GM12878 (cell line): ENCODE measurements around the gene ABCA2. TPM values are rescaled to one million over a fixed set of nuclear protein-coding genes. Genes with fewer than 3 reads are reported as not detected.

Experiments
- ATAC-seq: fragments of 200-7000 bp; cut with Tn5 transposase; 3 replicates; pipeline ENCODE4 v1.9.1; 2020; ENCODE audit warnings: mild to moderate bottlenecking, moderate library complexity
- BruUV-seq: library from RNA; stranded (reverse); fragments of 400-500 nt; replicated peaks from 2 replicates; lab custom pipeline; 2021; lab: Mats Ljungman, UMichigan
- CTCF ChIA-PET: fragments of 300-600 bp; sonication (Branson Sonifier 250); formaldehyde crosslinking; extraction: SDS; loops from one replicate; lab custom pipeline; 2021; ENCODE audit warnings: inconsistent platforms; lab: Yijun Ruan, JAX
- POLR2A ChIA-PET: fragments of 350-600 bp; formaldehyde crosslinking; extraction: SDS; loops from one replicate; lab custom pipeline; 2021; ENCODE audit warnings: inconsistent platforms; lab: Charles Lee
- RAD21 ChIA-PET: fragments of 300-600 bp; sonication (Branson Sonifier 250); formaldehyde crosslinking; loops from one replicate; lab custom pipeline; 2023; ENCODE audit warnings: antibody characterized with exemption; ENCODE audit not compliant: unreplicated experiment; lab: Charles Lee
- SMC1A ChIA-PET: fragments of 300-600 bp; sonication (Branson Sonifier 250); formaldehyde crosslinking; loops from one replicate; lab custom pipeline; 2023; ENCODE audit not compliant: unreplicated experiment, uncharacterized antibody; lab: Charles Lee
- DNase-seq: peaks from one replicate; pipeline ENCODE4 v3.0.0-alpha.2; 2011; ENCODE audit warnings: low read depth, low spot score
- FAIRE-seq: peaks from 3 replicates; lab custom pipeline; 2011; peaks lifted over from hg19 to GRCh38; lab: Jason Lieb, UNC
- H2AFZ ChIP-seq: 2 replicates; pipeline ENCODE4 v1.6.0; 2011; ENCODE audit warnings: low read depth, low read length, control low read depth; ENCODE audit not compliant: control insufficient read depth
- H3K27ac ChIP-seq: 2 replicates; pipeline ENCODE4 v1.5.1; 2011; ENCODE audit warnings: control low read depth; ENCODE audit not compliant: control insufficient read depth, insufficient read depth
- H3K27me3 ChIP-seq, 2 experiments: replicated peaks in 1 of 2; 2 replicates each; pipeline versions ENCODE4 v1.6.0 to v1.6.1; 2011; ENCODE audit warnings: low read length in 1 of 2; ENCODE audit not compliant: control insufficient read depth in 2 of 2, insufficient read depth in 2 of 2
- H3K36me3 ChIP-seq, 2 experiments: 2 replicates each; pipeline ENCODE4 v1.5.1; 2011; ENCODE audit warnings: low read length in 1 of 2; ENCODE audit not compliant: control insufficient read depth in 2 of 2, insufficient read depth in 2 of 2
- H3K4me1 ChIP-seq: 2 replicates; pipeline ENCODE4 v1.6.1; 2011; ENCODE audit warnings: mild to moderate bottlenecking, low read length, moderate library complexity, mixed read lengths; ENCODE audit not compliant: control insufficient read depth, insufficient read depth
- H3K4me2 ChIP-seq: 2 replicates; pipeline ENCODE4 v1.6.0; 2011; ENCODE audit warnings: control low read depth; ENCODE audit not compliant: control insufficient read depth, insufficient read depth
- H3K4me3 ChIP-seq: fragments of 200-600 bp; sonication (generic); 2 replicates; pipeline ENCODE4 v1.5.1; 2016
- H3K79me2 ChIP-seq: 2 replicates; pipeline ENCODE4 v1.6.0; 2011; ENCODE audit warnings: low read length; ENCODE audit not compliant: control insufficient read depth, insufficient read depth
- H3K9ac ChIP-seq: 2 replicates; pipeline ENCODE4 v1.8.0; 2011; ENCODE audit warnings: low read length, control low read depth, mixed read lengths; ENCODE audit not compliant: control insufficient read depth, insufficient read depth
- H3K9me3 ChIP-seq: replicated peaks from 3 replicates; pipeline ENCODE4 v1.5.1; 2011; ENCODE audit warnings: mild to moderate bottlenecking, low read length; ENCODE audit not compliant: control insufficient read depth, insufficient read depth
- H4K20me1 ChIP-seq: 2 replicates; pipeline ENCODE4 v1.6.0; 2011; ENCODE audit not compliant: control insufficient read depth, insufficient read depth
- CHD2 ChIP-seq: IDR thresholded peaks from 2 replicates; pipeline ENCODE4 v1.6.1; 2011; ENCODE audit warnings: low read depth, low read length, improper control_type of control experiment, borderline replicate concordance
- CREM ChIP-seq: IDR thresholded peaks from 2 replicates; pipeline ENCODE4 v1.6.1; 2014; ENCODE audit warnings: antibody characterized with exemption, low read depth
- GABPA ChIP-seq: IDR thresholded peaks from 2 replicates; pipeline ENCODE4 v1.6.1; 2014; ENCODE audit warnings: antibody characterized with exemption, low read depth, mild to moderate bottlenecking, inconsistent platforms
- HDAC2 ChIP-seq: fragments of 200-600 bp; sonication (generic); IDR thresholded peaks from 2 replicates; pipeline ENCODE4 v1.6.1; 2017
- MXI1 ChIP-seq: fragments of 150-350 bp; IDR thresholded peaks from 2 replicates; pipeline ENCODE4 v1.6.1; 2011; ENCODE audit warnings: low read depth, mild to moderate bottlenecking, inconsistent platforms, low read length, improper control_type of control experiment
- NR2F1 ChIP-seq: fragments of 450-650 bp; conservative IDR thresholded peaks from 2 replicates; pipeline ENCODE4 v1.6.1; 2017; ENCODE audit warnings: mild to moderate bottlenecking
- PML ChIP-seq: IDR thresholded peaks from 2 replicates; pipeline ENCODE4 v1.6.1; 2012; ENCODE audit warnings: low read length, inconsistent platforms
- RCOR1 ChIP-seq: conservative IDR thresholded peaks from 2 replicates; pipeline ENCODE4 v1.6.1; 2012; ENCODE audit warnings: low read depth, low read length, improper control_type of control experiment
- SRF ChIP-seq, 2 experiments: IDR thresholded peaks; 2 replicates each; pipeline ENCODE4 v1.6.1; 2011; ENCODE audit warnings: low read depth in 2 of 2, low read length in 2 of 2, mild to moderate bottlenecking in 1 of 2, moderate library complexity in 1 of 2
- ZBED1 ChIP-seq: IDR thresholded peaks from 2 replicates; pipeline ENCODE4 v1.6.1; 2016; ENCODE audit warnings: borderline replicate concordance
- WGBS: methylation state at CpG from one replicate; pipeline ENCODE4 v1.1.6; 2016; ENCODE audit warnings: low lambda C conversion rate; ENCODE audit not compliant: insufficient replicate concordance, insufficient coverage; ENCODE audit errors: missing lambda C conversion rate; 5-methylcytosine and 5-hydroxymethylcytosine counted together
- in situ Hi-C: fragments of 300-500 bp; cut with MboI; formaldehyde crosslinking; loops from 9 replicates; pipeline ENCODE4 v1.14.3; 2018; ENCODE audit warnings: mixed read lengths
- intact Hi-C: fragments of 100-400 bp; cut with micrococcal nuclease; formaldehyde crosslinking; loops from one replicate; pipeline ENCODE4 v1.14.2; 2022; ENCODE audit not compliant: unreplicated experiment
- polyA plus RNA-seq, 11 experiments: library from polyadenylated mRNA; depleted of rRNA in 4 of 11; unstranded in 6 of 11; stranded (reverse) in 5 of 11; fragments of >200 nt; fragmentation: Nextera tagmentation in 4 of 11; fragmentation: Illumina TruSeq in 1 of 11; extraction: Ambion mirVana in 4 of 11; extraction: Trizol in 1 of 11; gene quantifications; 1 replicate in 1 of 11; 2 replicates in 10 of 11; pipeline versions ENCODE4 v1.2.1 to v1.2.3, GENCODE V29; 2011 to 2016; ENCODE audit warnings: inconsistent platforms in 2 of 11, missing spikeins in 2 of 11, low read depth in 1 of 11
- total RNA-seq, 4 experiments: library from RNA; depleted of rRNA in 3 of 4; stranded (reverse); fragments of >200 nt in 3 of 4; fragmentation: Illumina TruSeq in 1 of 4; extraction: Trizol in 1 of 4; gene quantifications; 2 replicates each; pipeline versions ENCODE4 v1.2.1 to v1.2.3, GENCODE V29; 2013 to 2021
- TF ChIP-seq, protein P1 (sequence below): fragments of 450-650 bp; IDR thresholded peaks from 2 replicates; pipeline ENCODE4 v1.6.1; 2017; ENCODE audit warnings: low read depth, mild to moderate bottlenecking, moderate library complexity
- TF ChIP-seq, protein P2 (sequence below): fragments of 450-650 bp; IDR thresholded peaks from 2 replicates; pipeline ENCODE4 v1.6.1; 2016; ENCODE audit warnings: mild to moderate bottlenecking
- TF ChIP-seq, protein P3 (sequence below): fragments of 450-650 bp; formaldehyde crosslinking; IDR thresholded peaks from 2 replicates; pipeline ENCODE4 v1.4.0; 2020; ENCODE audit warnings: mild to moderate bottlenecking, moderate library complexity

ABCA2 gene
- total and polyA plus RNA-seq, 10 of the 15 experiments (the other 5 are each of a cell fraction or from before 2014, with no cell fraction given), result 0.13 to 2.6 (median 0.71) TPM; not detected in 2

DNA sequence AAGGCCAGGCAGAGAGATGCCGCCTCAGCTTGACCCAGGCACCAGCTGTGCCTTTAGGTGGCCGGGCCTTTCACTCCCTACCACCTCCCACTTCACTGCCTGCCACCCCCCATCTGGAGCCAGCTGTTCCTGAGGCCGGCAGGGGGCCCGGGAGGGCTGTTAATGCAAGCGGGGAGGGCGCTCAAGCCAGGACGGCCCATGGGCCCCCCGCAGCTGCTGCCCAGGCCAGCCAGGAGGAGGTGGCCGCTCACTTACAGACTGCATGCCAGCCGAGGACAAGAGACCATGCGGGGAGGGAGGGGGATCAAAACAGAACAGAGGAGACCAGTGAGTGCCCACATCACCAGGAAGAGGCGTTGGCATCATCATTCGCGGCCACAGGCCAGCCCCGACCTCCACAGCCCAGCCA is 4.5 kb downstream of the ABCA2 start:
- Histone ChIP-seq H3K9me3 (no peaks in the 10 kb centered on the region), H3K79me2 (no peaks in the 10 kb centered on the region), H3K4me2 (no peak overlapping the region), H3K9ac (no peak overlapping the region), H3K27ac (no peak overlapping the region), H2AFZ (no peak overlapping the region), H3K27me3 (peaks cover 0 to 2% of the 10 kb centered on the region in 2 experiments; a peak in 2 of 4 replicates), H3K4me1 (peaks cover 2% of the 10 kb centered on the region; the same call in 1 of the 2 replicates), H3K36me3 (no peaks in the 10 kb centered on the region), H4K20me1 (no peaks in the 10 kb centered on the region), H3K4me3 (no peak overlapping the region)
- SMC1A ChIA-PET, result no interaction called here
- in situ Hi-C loops, result no loop called here
- TF ChIP-seq HDAC2 (no peak), MXI1 (no peak), RCOR1 (no peak), SRF (IDR thresholded peaks at IDR 0.05; ENCODE audit: low read depth in 2 of 2, low read length in 2 of 2) (no peak), ZBED1 (no peak), PML (no peak), CHD2 (no peak), NR2F1 (no peak; the same call in 1 of the 2 replicates), GABPA (no peak), CREM (no peak)
- TF ChIP-seq, protein P1, sequence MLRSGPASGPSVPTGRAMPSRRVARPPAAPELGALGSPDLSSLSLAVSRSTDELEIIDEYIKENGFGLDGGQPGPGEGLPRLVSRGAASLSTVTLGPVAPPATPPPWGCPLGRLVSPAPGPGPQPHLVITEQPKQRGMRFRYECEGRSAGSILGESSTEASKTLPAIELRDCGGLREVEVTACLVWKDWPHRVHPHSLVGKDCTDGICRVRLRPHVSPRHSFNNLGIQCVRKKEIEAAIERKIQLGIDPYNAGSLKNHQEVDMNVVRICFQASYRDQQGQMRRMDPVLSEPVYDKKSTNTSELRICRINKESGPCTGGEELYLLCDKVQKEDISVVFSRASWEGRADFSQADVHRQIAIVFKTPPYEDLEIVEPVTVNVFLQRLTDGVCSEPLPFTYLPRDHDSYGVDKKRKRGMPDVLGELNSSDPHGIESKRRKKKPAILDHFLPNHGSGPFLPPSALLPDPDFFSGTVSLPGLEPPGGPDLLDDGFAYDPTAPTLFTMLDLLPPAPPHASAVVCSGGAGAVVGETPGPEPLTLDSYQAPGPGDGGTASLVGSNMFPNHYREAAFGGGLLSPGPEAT, result no peak
- TF ChIP-seq, protein P2, sequence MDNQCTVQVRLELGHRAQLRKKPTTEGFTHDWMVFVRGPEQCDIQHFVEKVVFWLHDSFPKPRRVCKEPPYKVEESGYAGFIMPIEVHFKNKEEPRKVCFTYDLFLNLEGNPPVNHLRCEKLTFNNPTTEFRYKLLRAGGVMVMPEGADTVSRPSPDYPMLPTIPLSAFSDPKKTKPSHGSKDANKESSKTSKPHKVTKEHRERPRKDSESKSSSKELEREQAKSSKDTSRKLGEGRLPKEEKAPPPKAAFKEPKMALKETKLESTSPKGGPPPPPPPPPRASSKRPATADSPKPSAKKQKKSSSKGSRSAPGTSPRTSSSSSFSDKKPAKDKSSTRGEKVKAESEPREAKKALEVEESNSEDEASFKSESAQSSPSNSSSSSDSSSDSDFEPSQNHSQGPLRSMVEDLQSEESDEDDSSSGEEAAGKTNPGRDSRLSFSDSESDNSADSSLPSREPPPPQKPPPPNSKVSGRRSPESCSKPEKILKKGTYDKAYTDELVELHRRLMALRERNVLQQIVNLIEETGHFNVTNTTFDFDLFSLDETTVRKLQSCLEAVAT, result no peak
- TF ChIP-seq, protein P3, sequence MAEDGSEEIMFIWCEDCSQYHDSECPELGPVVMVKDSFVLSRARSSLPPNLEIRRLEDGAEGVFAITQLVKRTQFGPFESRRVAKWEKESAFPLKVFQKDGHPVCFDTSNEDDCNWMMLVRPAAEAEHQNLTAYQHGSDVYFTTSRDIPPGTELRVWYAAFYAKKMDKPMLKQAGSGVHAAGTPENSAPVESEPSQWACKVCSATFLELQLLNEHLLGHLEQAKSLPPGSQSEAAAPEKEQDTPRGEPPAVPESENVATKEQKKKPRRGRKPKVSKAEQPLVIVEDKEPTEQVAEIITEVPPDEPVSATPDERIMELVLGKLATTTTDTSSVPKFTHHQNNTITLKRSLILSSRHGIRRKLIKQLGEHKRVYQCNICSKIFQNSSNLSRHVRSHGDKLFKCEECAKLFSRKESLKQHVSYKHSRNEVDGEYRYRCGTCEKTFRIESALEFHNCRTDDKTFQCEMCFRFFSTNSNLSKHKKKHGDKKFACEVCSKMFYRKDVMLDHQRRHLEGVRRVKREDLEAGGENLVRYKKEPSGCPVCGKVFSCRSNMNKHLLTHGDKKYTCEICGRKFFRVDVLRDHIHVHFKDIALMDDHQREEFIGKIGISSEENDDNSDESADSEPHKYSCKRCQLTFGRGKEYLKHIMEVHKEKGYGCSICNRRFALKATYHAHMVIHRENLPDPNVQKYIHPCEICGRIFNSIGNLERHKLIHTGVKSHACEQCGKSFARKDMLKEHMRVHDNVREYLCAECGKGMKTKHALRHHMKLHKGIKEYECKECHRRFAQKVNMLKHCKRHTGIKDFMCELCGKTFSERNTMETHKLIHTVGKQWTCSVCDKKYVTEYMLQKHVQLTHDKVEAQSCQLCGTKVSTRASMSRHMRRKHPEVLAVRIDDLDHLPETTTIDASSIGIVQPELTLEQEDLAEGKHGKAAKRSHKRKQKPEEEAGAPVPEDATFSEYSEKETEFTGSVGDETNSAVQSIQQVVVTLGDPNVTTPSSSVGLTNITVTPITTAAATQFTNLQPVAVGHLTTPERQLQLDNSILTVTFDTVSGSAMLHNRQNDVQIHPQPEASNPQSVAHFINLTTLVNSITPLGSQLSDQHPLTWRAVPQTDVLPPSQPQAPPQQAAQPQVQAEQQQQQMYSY (CRISPR knock-in tag), result no peak
- CTCF ChIA-PET, result no interaction called here
- intact Hi-C loops, result no loop called here
- POLR2A ChIA-PET, result interaction anchor here (0.6 kb wide), 1 partner anchor 465 kb away, joined by 4 read pairs; no protein-coding TSS in a partner anchor
- DNase-seq (no peak), FAIRE-seq (no peak), ATAC-seq (no peak)
- RAD21 ChIA-PET, result no interaction called here
- no TSS peak for BruUV-seq
- 65% methylated on average over 15 of the region's 15 CpGs for WGBS
